ENCODE data around the gene POLDIP3.

GRCh38 chr22:42642806-42643633, 28.3 kb upstream of the POLDIP3 start:
- TF ChIP-seq POLR2A (IDR thresholded peaks at IDR 0.05; ENCODE audit: low read depth, low read length) = no peak
- TF ChIP-seq TAF1 (IDR thresholded peaks at IDR 0.05; ENCODE audit: low read depth, low read length) = no peak
- TF ChIP-seq POLR2AphosphoS5 (IDR thresholded peaks at IDR 0.05; ENCODE audit: low read depth, low read length) = no peak

Data from GM12891 (cell line).